K562 (cell line): ENCODE results near the gene GYPC. TPM values are rescaled to one million over a fixed set of nuclear protein-coding genes. Genes with fewer than 3 reads are reported as not detected.

Experiments
- BRD4 ChIP-seq: fragments of 200-600 bp; sonication (generic); IDR thresholded peaks from 2 replicates; pipeline ENCODE4 v1.6.1; 2017; ENCODE audit warnings: inconsistent platforms
- FIP1L1 ChIP-seq: fragments of 200-400 bp; formaldehyde crosslinking; IDR thresholded peaks from 2 replicates; pipeline ENCODE4 v1.6.1; 2018; ENCODE audit warnings: mild to moderate bottlenecking, low read depth, low read length; ENCODE audit not compliant: poor library complexity, severe bottlenecking
- IRF2 ChIP-seq: sonication (generic); formaldehyde crosslinking; IDR thresholded peaks from 2 replicates; pipeline ENCODE4 v1.8.1; 2022; ENCODE audit warnings: mild to moderate bottlenecking, missing genetic modification reagents
- KLF6 ChIP-seq: fragments of 250-450 bp; sonication (Bioruptor Pico); IDR thresholded peaks from 2 replicates; pipeline ENCODE4 v1.4.0; 2020; ENCODE audit warnings: mild to moderate bottlenecking, moderate library complexity, borderline replicate concordance
- NEUROD1 ChIP-seq: fragments of 150-350 bp; IDR thresholded peaks from 2 replicates; pipeline ENCODE4 v1.6.1; 2014; ENCODE audit warnings: borderline replicate concordance, low read length, low read depth; ENCODE audit not compliant: partially characterized antibody
- NR2C1 ChIP-seq, 2 experiments: fragments of 450-650 bp; IDR thresholded peaks; 2 replicates each; pipeline ENCODE4 v1.6.1; 2017; ENCODE audit warnings: mild to moderate bottlenecking in 2 of 2, antibody characterized with exemption in 1 of 2, inconsistent platforms in 1 of 2, missing compliant biosample characterization in 1 of 2, missing genetic modification characterization in 1 of 2
- NR4A1 ChIP-seq, 2 experiments: fragments of 250-450 bp in 1 of 2; fragments of 450-650 bp in 1 of 2; sonication (Bioruptor Pico) in 1 of 2; IDR thresholded peaks; 2 replicates each; pipeline versions ENCODE4 v1.4.0 to v1.6.1; 2016 to 2020; ENCODE audit warnings: mild to moderate bottlenecking in 2 of 2, missing compliant biosample characterization in 1 of 2, missing genetic modification characterization in 1 of 2, moderate library complexity in 1 of 2
- POLR2B ChIP-seq: fragments of 450-650 bp; IDR thresholded peaks from 2 replicates; pipeline ENCODE4 v1.6.1; 2018; ENCODE audit warnings: low read depth; ENCODE audit not compliant: partially characterized antibody
- RHOXF2B ChIP-seq: fragments of 250-450 bp; sonication (Bioruptor Pico); conservative IDR thresholded peaks from 2 replicates; pipeline ENCODE4 v1.5.1; 2021
- SLC30A9 ChIP-seq: fragments of 250-450 bp; sonication (Bioruptor Pico); IDR thresholded peaks from 2 replicates; pipeline ENCODE4 v1.8.0; 2022; ENCODE audit warnings: mild to moderate bottlenecking, moderate library complexity
- ZBTB5 ChIP-seq: fragments of 450-650 bp; IDR thresholded peaks from 2 replicates; pipeline ENCODE4 v1.6.1; 2017; ENCODE audit warnings: antibody characterized with exemption
- ZBTB8A ChIP-seq: fragments of 450-650 bp; IDR thresholded peaks from 2 replicates; pipeline ENCODE4 v1.6.1; 2018; ENCODE audit warnings: mild to moderate bottlenecking, moderate library complexity; ENCODE audit not compliant: partially characterized antibody
- ZNF175 ChIP-seq: fragments of 200-800 bp; sonication (Bioruptor generic); IDR thresholded peaks from 2 replicates; pipeline ENCODE4 v1.6.1; 2016; ENCODE audit warnings: low read depth, mild to moderate bottlenecking, missing genetic modification characterization, missing compliant biosample characterization
- ZNF23 ChIP-seq: fragments of 250-450 bp; sonication (Bioruptor Pico); IDR thresholded peaks from 2 replicates; pipeline ENCODE4 v1.4.0; 2020; ENCODE audit warnings: mild to moderate bottlenecking
- ZNF274 ChIP-seq: IDR thresholded peaks from 2 replicates; pipeline ENCODE4 v1.6.1; 2011; ENCODE audit warnings: low read depth, mild to moderate bottlenecking, low read length, moderate library complexity, borderline replicate concordance
- ZNF41 ChIP-seq: fragments of 250-450 bp; sonication (Bioruptor Pico); conservative IDR thresholded peaks from 2 replicates; pipeline ENCODE4 v1.4.0; 2020; ENCODE audit warnings: mild to moderate bottlenecking
- ZNF780A ChIP-seq: fragments of 250-450 bp; sonication (Bioruptor Pico); IDR thresholded peaks from 2 replicates; pipeline ENCODE4 v1.5.0; 2021; ENCODE audit warnings: mild to moderate bottlenecking
- polyA plus RNA-seq, 8 experiments: library from polyadenylated mRNA; depleted of rRNA in 4 of 8; stranded (reverse) in 5 of 8; unstranded in 3 of 8; fragments of >200 nt; fragmentation: Nextera tagmentation in 2 of 8; fragmentation: Illumina TruSeq in 1 of 8; extraction: Ambion mirVana in 2 of 8; extraction: Trizol in 1 of 8; gene quantifications; 2 replicates each; pipeline versions ENCODE4 v1.2.1 to v1.2.3, GENCODE V29; 2011 to 2014; ENCODE audit warnings: inconsistent platforms in 1 of 8, missing spikeins in 1 of 8
- total RNA-seq, 7 experiments: library from RNA; depleted of rRNA in 6 of 7; stranded (reverse); fragments of >200 nt in 6 of 7; fragmentation: Illumina TruSeq in 2 of 7; extraction: Trizol in 2 of 7; gene quantifications; 2 replicates each; pipeline versions ENCODE4 v1.2.1 to v1.2.3, GENCODE V29; 2011 to 2021; ENCODE audit warnings: low replicate concordance in 1 of 7
- TF ChIP-seq, protein P1 (sequence below): sonication (generic); formaldehyde crosslinking; IDR thresholded peaks from 2 replicates; pipeline ENCODE4 v1.8.0; 2022; ENCODE audit warnings: mild to moderate bottlenecking, missing genetic modification reagents
- TF ChIP-seq, protein P2 (sequence below): sonication (generic); formaldehyde crosslinking; IDR thresholded peaks from 2 replicates; pipeline ENCODE4 v1.8.0; 2022; ENCODE audit warnings: mild to moderate bottlenecking, low read depth, missing genetic modification reagents
- TF ChIP-seq, protein P3 (sequence below): sonication (generic); formaldehyde crosslinking; IDR thresholded peaks from 2 replicates; pipeline ENCODE4 v1.8.1; 2023; ENCODE audit warnings: mild to moderate bottlenecking, missing genetic modification reagents, moderate library complexity
- TF ChIP-seq, protein P4 (sequence below): sonication (generic); formaldehyde crosslinking; IDR thresholded peaks from 2 replicates; pipeline ENCODE4 v1.8.0; 2022; ENCODE audit warnings: missing genetic modification reagents, mild to moderate bottlenecking, moderate library complexity, borderline replicate concordance

GYPC gene
- total and polyA plus RNA-seq, 9 of the 15 experiments (the other 6 are each of a cell fraction or from before 2014, with no cell fraction given), result 50.6 to 282 (median 194) TPM

- TF ChIP-seq ZNF780A (CRISPR knock-in tag), result no peak
- no peak for TF ChIP-seq ZBTB8A
- no peak for TF ChIP-seq ZNF274
- TF ChIP-seq, protein P1, sequence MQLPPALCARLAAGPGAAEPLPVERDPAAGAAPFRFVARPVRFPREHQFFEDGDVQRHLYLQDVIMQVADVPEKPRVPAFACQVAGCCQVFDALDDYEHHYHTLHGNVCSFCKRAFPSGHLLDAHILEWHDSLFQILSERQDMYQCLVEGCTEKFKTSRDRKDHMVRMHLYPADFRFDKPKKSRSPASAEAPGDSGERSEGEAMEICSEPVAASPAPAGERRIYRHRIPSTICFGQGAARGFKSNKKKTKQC (CRISPR knock-in tag), result 0 out of 2 replicates have a peak, but pooled peaks have one; percentile 15
- peak; percentile 19 for TF ChIP-seq FIP1L1
- TF ChIP-seq NR4A1 (CRISPR knock-in tag; IDR thresholded peaks at IDR 0.05), result no peak
- no peak for TF ChIP-seq NR4A1 (tag; IDR thresholded peaks at IDR 0.05)
- TF ChIP-seq ZNF175 (CRISPR knock-in tag), result no peak
- TF ChIP-seq, protein P2, sequence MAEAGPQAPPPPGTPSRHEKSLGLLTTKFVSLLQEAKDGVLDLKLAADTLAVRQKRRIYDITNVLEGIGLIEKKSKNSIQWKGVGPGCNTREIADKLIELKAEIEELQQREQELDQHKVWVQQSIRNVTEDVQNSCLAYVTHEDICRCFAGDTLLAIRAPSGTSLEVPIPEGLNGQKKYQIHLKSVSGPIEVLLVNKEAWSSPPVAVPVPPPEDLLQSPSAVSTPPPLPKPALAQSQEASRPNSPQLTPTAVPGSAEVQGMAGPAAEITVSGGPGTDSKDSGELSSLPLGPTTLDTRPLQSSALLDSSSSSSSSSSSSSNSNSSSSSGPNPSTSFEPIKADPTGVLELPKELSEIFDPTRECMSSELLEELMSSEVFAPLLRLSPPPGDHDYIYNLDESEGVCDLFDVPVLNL (CRISPR knock-in tag), result no peak
- TF ChIP-seq POLR2B, result no peak
- no peak for TF ChIP-seq KLF6
- TF ChIP-seq, protein P3, sequence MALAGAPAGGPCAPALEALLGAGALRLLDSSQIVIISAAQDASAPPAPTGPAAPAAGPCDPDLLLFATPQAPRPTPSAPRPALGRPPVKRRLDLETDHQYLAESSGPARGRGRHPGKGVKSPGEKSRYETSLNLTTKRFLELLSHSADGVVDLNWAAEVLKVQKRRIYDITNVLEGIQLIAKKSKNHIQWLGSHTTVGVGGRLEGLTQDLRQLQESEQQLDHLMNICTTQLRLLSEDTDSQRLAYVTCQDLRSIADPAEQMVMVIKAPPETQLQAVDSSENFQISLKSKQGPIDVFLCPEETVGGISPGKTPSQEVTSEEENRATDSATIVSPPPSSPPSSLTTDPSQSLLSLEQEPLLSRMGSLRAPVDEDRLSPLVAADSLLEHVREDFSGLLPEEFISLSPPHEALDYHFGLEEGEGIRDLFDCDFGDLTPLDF (CRISPR knock-in tag), result no peak
- no peak for TF ChIP-seq SLC30A9 (CRISPR knock-in tag)
- no peak for TF ChIP-seq ZNF41 (CRISPR knock-in tag)
- TF ChIP-seq NR2C1 (IDR thresholded peaks at IDR 0.05), result no peak
- TF ChIP-seq NR2C1 (tag; IDR thresholded peaks at IDR 0.05), result no peak
- TF ChIP-seq ZBTB5, result no peak
- TF ChIP-seq, protein P4, sequence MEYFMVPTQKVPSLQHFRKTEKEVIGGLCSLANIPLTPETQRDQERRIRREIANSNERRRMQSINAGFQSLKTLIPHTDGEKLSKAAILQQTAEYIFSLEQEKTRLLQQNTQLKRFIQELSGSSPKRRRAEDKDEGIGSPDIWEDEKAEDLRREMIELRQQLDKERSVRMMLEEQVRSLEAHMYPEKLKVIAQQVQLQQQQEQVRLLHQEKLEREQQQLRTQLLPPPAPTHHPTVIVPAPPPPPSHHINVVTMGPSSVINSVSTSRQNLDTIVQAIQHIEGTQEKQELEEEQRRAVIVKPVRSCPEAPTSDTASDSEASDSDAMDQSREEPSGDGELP (CRISPR knock-in tag), result peak; percentile 36; the same call in 1 of the 2 replicates
- TF ChIP-seq ZNF23 (CRISPR knock-in tag), result no peak
- no peak for TF ChIP-seq RHOXF2B (CRISPR knock-in tag)
- TF ChIP-seq IRF2 (CRISPR knock-in tag), result no peak
- TF ChIP-seq BRD4, result peak; percentile 74
- no peak for TF ChIP-seq NEUROD1
Observed at GRCh38 chr2:126656431-126657147, 631 bp downstream of the GYPC start (continued).
